GM19372 (cell line): ENCODE data around the gene ACVRL1.

ENCODE experiments used
- ATAC-seq: cut with Tn5 transposase; IDR thresholded peaks from one replicate; pipeline ENCODE4 v1.9.1; 2021; ENCODE audit warnings: mild to moderate bottlenecking, low read depth, moderate library complexity; ENCODE audit not compliant: unreplicated experiment

Gene ACVRL1

GRCh38 chr12:51932218-51933076 lies 25.1 kb downstream of the ACVRL1 start:
- ATAC-seq: no peak

- no peak for ATAC-seq
Observed at GRCh38 chr12:51934080-51934479, 26.8 kb downstream of the ACVRL1 start.

GRCh38 chr12:51937926-51938325 lies 30.6 kb downstream of the ACVRL1 start:
- ATAC-seq: no peak

GRCh38 chr12:51938726-51939125 lies 31.4 kb downstream of the ACVRL1 start:
- ATAC-seq: no peak

- ATAC-seq: no peak
Observed at GRCh38 chr12:51941011-51941581, 33.8 kb downstream of the ACVRL1 start.

GRCh38 chr12:51941604-51942003 lies 34.3 kb downstream of the ACVRL1 start:
- no peak for ATAC-seq

GRCh38 chr12:51942056-51942455 lies 34.8 kb downstream of the ACVRL1 start:
- ATAC-seq: no peak

- ATAC-seq: no peak
Observed at GRCh38 chr12:51942501-51943000, 35.2 kb downstream of the ACVRL1 start.

GRCh38 chr12:51943346-51943745 lies 36.0 kb downstream of the ACVRL1 start:
- ATAC-seq: no peak

- no peak for ATAC-seq
Observed at GRCh38 chr12:51944608-51945233, 37.4 kb downstream of the ACVRL1 start.

GRCh38 chr12:51947246-51947996 lies 40.1 kb downstream of the ACVRL1 start:
- ATAC-seq: no peak

- no peak for ATAC-seq
Observed at GRCh38 chr12:51948066-51948465, 40.8 kb downstream of the ACVRL1 start.

- no peak for ATAC-seq
Observed at GRCh38 chr12:51949342-51950030, 42.2 kb downstream of the ACVRL1 start.

- ATAC-seq: no peak
Observed at GRCh38 chr12:51950682-51951198, 43.4 kb downstream of the ACVRL1 start.

- peak; percentile 89 for ATAC-seq
Observed at GRCh38 chr12:51951199-51951842, 44.0 kb downstream of the ACVRL1 start, which contains the start of gene ACVR1B. Gene ACVR1B (plus strand): TSS chr12:51951699. CDS start chr12:51951744, 45 bp downstream.

GRCh38 chr12:51951843-51952722 lies 44.8 kb downstream of the ACVRL1 start:
- ATAC-seq: no peak

- no peak for ATAC-seq
Observed at GRCh38 chr12:51953089-51953488, 45.8 kb downstream of the ACVRL1 start.

GRCh38 chr12:51953864-51954263 lies 46.6 kb downstream of the ACVRL1 start:
- no peak for ATAC-seq
